Kidney (tissue), 14 donors: Measurements from ENCODE around the gene PRDM16. TPM values are rescaled to one million over a fixed set of nuclear protein-coding genes. Genes with fewer than 3 reads are reported as not detected.

Experiments
- DNase-seq, 5 donors: peaks; one replicate each; pipeline ENCODE4 v3.0.0-alpha.2; 2013 to 2020
- FAIRE-seq: peaks from 2 replicates; lab custom pipeline; 2012; peaks lifted over from hg19 to GRCh38; lab: Jason Lieb, UNC
- H3K27ac ChIP-seq, 2 donors: one replicate each; pipeline ENCODE4 v1.7.0; 2013; ENCODE audit warnings: low read depth in 2 of 2, low read length in 2 of 2, inconsistent platforms in 1 of 2
- H3K27me3 ChIP-seq: one replicate; pipeline ENCODE4 v1.7.1; 2013; ENCODE audit warnings: low read length, inconsistent platforms; ENCODE audit not compliant: control insufficient read depth, insufficient read depth
- H3K36me3 ChIP-seq, 3 donors: one replicate each; pipeline versions ENCODE4 v1.7.0 to v1.7.1; 2013; ENCODE audit warnings: low read length in 3 of 3, control low read depth in 1 of 3, inconsistent platforms in 1 of 3; ENCODE audit not compliant: insufficient read depth in 3 of 3, control insufficient read depth in 2 of 3
- H3K4me1 ChIP-seq, 3 donors: one replicate each; pipeline versions ENCODE4 v1.7.0 to v1.7.1; 2013; ENCODE audit warnings: low read length in 3 of 3, inconsistent platforms in 1 of 3, low read depth in 1 of 3; ENCODE audit not compliant: control insufficient read depth in 2 of 3, insufficient read depth in 2 of 3
- H3K4me3 ChIP-seq, 3 donors: one replicate each; pipeline versions ENCODE4 v1.7.0 to v1.8.1; 2013; ENCODE audit warnings: low read length in 3 of 3, control low read depth in 1 of 3, inconsistent platforms in 1 of 3
- H3K9ac ChIP-seq, 3 donors: one replicate each; pipeline versions ENCODE4 v1.7.0 to v1.7.1; 2013; ENCODE audit warnings: low read length in 3 of 3, control low read depth in 1 of 3, inconsistent platforms in 1 of 3
- H3K9me3 ChIP-seq, 3 donors: one replicate each; pipeline versions ENCODE4 v1.7.0 to v1.7.1; 2013; ENCODE audit warnings: low read length in 3 of 3, control low read depth in 1 of 3, inconsistent platforms in 1 of 3; ENCODE audit not compliant: control insufficient read depth in 2 of 3, insufficient read depth in 1 of 3
- intact Hi-C: fragments of 100-400 bp; cut with DNase I; formaldehyde crosslinking; loops from one replicate; pipeline ENCODE4 v1.11.1; 2022
- polyA plus RNA-seq: library from polyadenylated mRNA; stranded (reverse); fragments of 350-450 nt; fragmentation: Illumina TruSeq; extraction: RNeasy Lipid Tissue Mini Kit (QIAGEN cat#74804); gene quantifications from one replicate; pipeline ENCODE4 v1.2.3, GENCODE V29; 2014; ENCODE audit warnings: low read depth, low replicate concordance; ENCODE audit not compliant: insufficient read depth
- total RNA-seq: library from RNA; stranded (reverse); fragmentation: NEBNext Ultra II Directional; extraction: Animal tissue kit (Norgen Biotek cat#: 25700); gene quantifications from one replicate; pipeline ENCODE4 v1.2.1, GENCODE V29; 2021
- TF ChIP-seq, protein P1 (sequence below): IDR thresholded peaks from 3 replicates; pipeline ENCODE4 v1.5.1; 2012; ENCODE audit warnings: mild to moderate bottlenecking, moderate library complexity, borderline replicate concordance; ENCODE audit not compliant: insufficient read depth; ENCODE audit errors: extremely low read depth
- donor health status: control.
- donor health status: control.
- donor health status: control.
- donor health status: control.
- donor health status: control.
- donor health status: DM: yes; HTN: yes; CAD: no.
- donor health status: Normal renal cell carcinoma (clear cell type).

The PRDM16 gene
- total and polyA plus RNA-seq, 2 donors from 2014 or later, result 3.0 to 21.9 TPM

DNA sequence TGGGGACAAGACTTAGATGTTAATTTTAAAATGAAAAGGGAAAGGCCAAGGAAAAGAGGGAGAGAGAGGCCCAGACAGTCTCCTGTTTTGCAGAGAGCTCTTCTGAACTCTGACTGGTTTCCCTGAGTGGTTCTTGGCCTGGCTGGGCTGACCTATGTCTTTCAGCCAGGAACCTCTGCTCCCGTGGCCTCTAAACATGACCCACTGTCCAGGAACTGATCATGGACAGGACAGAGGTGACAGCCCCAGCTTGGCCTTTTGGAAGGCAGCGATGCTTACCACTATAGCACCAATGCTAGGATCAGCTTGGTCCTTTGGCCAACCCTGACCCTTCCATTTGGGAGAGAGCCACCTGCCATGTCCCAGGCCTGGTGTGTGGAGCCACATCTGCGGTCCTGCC, 55.2 kb downstream of the PRDM16 start:
- no peak overlapping the region for H3K27ac ChIP-seq
- DNase-seq, result no peak
- no peaks in the 10 kb centered on the region for H3K9me3 ChIP-seq
- H3K36me3 ChIP-seq, result no peaks in the 10 kb centered on the region
- intact Hi-C loops, result no loop called here
- no peak overlapping the region for H3K9ac ChIP-seq
- H3K27me3 ChIP-seq, result no peaks in the 10 kb centered on the region
- FAIRE-seq, result no peak
- H3K4me3 ChIP-seq, result no peak overlapping the region
- TF ChIP-seq, protein P1, sequence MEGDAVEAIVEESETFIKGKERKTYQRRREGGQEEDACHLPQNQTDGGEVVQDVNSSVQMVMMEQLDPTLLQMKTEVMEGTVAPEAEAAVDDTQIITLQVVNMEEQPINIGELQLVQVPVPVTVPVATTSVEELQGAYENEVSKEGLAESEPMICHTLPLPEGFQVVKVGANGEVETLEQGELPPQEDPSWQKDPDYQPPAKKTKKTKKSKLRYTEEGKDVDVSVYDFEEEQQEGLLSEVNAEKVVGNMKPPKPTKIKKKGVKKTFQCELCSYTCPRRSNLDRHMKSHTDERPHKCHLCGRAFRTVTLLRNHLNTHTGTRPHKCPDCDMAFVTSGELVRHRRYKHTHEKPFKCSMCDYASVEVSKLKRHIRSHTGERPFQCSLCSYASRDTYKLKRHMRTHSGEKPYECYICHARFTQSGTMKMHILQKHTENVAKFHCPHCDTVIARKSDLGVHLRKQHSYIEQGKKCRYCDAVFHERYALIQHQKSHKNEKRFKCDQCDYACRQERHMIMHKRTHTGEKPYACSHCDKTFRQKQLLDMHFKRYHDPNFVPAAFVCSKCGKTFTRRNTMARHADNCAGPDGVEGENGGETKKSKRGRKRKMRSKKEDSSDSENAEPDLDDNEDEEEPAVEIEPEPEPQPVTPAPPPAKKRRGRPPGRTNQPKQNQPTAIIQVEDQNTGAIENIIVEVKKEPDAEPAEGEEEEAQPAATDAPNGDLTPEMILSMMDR, result no peak
- peaks cover 0 to 16% (median 9%) of the 10 kb centered on the region in 3 donors for H3K4me1 ChIP-seq

DNA sequence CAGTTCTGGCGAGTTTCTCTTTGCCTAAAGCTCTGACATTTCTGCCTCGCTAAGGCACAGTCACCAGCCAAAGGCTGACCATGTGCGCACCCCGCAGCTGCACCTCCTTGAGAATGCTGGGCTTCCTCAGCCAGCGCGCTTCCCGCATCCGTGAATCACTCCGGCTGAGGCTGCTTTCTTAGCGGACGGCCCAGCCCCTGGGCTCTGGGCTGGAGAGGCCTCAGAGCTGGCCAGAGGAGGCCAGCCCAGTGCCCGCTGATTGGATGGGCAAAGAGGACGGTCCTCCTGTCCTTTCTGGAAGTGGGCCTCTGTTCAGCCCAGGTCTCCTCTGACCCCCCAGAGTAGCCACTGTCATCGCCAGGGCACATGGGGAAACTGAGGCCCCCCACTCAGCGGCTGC, 56.1 kb downstream of the PRDM16 start:
- no peaks in the 10 kb centered on the region for H3K27me3 ChIP-seq
- no peak overlapping the region for H3K9ac ChIP-seq
- H3K4me1 ChIP-seq, result peaks cover 0 to 17% (median 9%) of the 10 kb centered on the region in 3 donors
- DNase-seq (no peak), FAIRE-seq (no peak)
- no peaks in the 10 kb centered on the region for H3K9me3 ChIP-seq
- no peaks in the 10 kb centered on the region for H3K36me3 ChIP-seq
- no peak overlapping the region for H3K27ac ChIP-seq
- intact Hi-C loops, result no loop called here
- TF ChIP-seq, protein P1, result no peak
- no peak overlapping the region for H3K4me3 ChIP-seq

DNA sequence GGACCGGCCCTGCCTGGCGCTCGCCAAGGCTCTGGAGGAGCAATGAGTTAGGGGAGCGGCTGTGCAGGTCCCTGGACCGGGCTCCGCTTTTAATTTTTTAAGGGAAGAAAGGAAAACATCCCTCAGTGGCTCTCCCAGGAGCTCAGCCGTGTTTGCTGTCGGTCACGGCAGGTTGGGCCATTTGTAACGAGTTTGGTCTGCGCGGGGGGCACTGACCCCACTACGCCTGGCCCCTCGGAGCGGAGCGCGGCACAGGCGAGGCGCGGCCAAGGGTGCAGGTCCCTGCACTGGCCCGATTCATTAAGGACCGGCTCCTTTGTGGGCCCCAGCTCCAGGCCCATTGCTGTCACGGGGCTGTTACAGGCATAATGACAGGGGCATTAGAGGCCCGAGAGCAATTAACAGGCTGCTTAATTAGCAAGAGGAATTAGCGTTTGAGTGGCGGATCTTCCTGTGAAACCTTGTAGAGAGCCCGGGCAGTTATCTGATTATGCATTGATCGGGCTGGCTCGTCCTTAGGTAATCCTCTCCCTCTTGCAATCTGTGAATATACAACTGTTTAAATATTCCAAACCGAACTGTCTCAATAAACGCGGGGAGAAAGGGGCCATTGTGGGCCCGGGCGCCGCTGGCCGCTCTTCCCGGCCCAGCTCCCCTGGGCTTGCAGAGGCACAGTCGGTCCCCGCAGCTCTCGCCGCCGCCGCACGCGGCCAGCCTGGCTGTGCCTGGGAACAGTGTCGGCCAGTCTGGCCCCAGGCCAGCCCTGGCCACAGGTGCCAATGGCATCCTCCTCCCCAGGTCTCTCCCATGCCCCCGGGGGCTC, 56.8 kb downstream of the PRDM16 start:
- H3K9ac ChIP-seq, result no peak overlapping the region
- H3K4me1 ChIP-seq, result peaks cover 0 to 17% (median 9%) of the 10 kb centered on the region in 3 donors
- H3K27ac ChIP-seq, result no peak overlapping the region
- DNase-seq (no peak), FAIRE-seq (no peak)
- no peaks in the 10 kb centered on the region for H3K9me3 ChIP-seq
- no peaks in the 10 kb centered on the region for H3K36me3 ChIP-seq
- H3K4me3 ChIP-seq, result no peak overlapping the region
- intact Hi-C loops, result no loop called here
- TF ChIP-seq, protein P1, result no peak
- H3K27me3 ChIP-seq, result no peaks in the 10 kb centered on the region
